ENCODE data around the gene TANK. TPM values are rescaled to one million over a fixed set of nuclear protein-coding genes. Genes with fewer than 3 reads are reported as not detected.

TANK gene
- total RNA-seq, 6 donors from 2014 or later = 41.9 to 214 (median 75.0) TPM

- no peaks in the 10 kb centered on the region for H3K9me3 ChIP-seq
Observed at GRCh38 chr2:161115205-161115604, 45.0 kb upstream of the TANK start.

DNA sequence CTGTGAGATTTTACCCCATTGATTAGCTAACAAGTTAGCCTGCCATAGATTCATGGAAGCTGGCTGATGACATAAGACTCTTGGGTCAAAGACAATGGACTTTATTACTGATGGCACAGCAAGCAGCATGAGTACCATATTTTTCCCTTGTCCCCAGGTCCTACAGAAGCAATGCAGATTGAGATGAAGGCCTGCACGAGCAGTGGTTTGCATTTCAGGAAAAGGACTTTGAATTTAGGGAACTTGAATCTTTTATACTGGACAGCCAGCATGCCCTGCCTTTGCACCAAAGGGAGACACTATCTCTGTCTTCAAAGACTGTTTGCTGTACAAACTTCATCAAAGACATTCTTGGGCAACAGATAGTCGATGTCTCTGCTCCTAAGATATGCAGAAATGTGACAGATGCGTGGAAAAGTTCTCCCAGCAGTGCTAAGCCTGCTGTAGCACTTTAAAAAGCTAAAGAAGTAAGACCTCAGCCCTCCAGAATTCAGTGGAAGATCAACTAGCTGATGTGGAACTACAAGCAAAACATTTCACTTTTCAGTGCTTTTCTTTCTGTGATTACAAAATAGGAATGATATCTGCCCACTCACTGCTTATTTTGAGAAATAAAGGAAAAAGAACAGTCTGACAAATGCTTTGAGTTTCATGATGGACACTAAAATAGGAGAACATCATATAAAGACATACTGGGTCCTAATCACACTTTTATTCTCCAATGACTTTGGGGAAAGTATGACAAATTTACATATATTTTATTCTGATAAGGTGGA lies 44.4 kb upstream of the TANK start:
- no peak for TF ChIP-seq EP300 (IDR thresholded peaks at IDR 0.05)
- no peak for TF ChIP-seq CTCF (IDR thresholded peaks at IDR 0.05)
- no peak for TF ChIP-seq POLR2AphosphoS5 (IDR thresholded peaks at IDR 0.05)
- no peaks in the 10 kb centered on the region for H3K4me1 ChIP-seq
- 60 to 68% methylated on average over 3 of the region's 3 CpGs for whole genome bisulfite sequencing, 2 donors
- no peak for ATAC-seq (ENCODE audit: low FRiP score in 2 of 2)
- no peaks in the 10 kb centered on the region for H3K27me3 ChIP-seq
- no peaks in the 10 kb centered on the region for H3K36me3 ChIP-seq
- DNase-seq = no peak
- no peak overlapping the region for H3K27ac ChIP-seq
- no peaks in the 10 kb centered on the region for H3K9me3 ChIP-seq
- H3K4me3 ChIP-seq = no peak overlapping the region

More at GRCh38 chr2:161115205-161115604, 45.0 kb upstream of the TANK start:
- no peaks in the 10 kb centered on the region for H3K27me3 ChIP-seq
- H3K36me3 ChIP-seq = no peaks in the 10 kb centered on the region
- H3K27ac ChIP-seq = no peak overlapping the region
- H3K4me1 ChIP-seq = no peaks in the 10 kb centered on the region
- TF ChIP-seq EP300 (IDR thresholded peaks at IDR 0.05) (no peak), CTCF (IDR thresholded peaks at IDR 0.05) (no peak), POLR2A (IDR thresholded peaks at IDR 0.05) (no peak), POLR2AphosphoS5 (IDR thresholded peaks at IDR 0.05) (no peak)
- DNase-seq (no peak), ATAC-seq (ENCODE audit: low FRiP score in 2 of 2) (no peak)
- 90 to 92% methylated on average over 2 of the region's 2 CpGs for WGBS, 2 donors
- H3K4me3 ChIP-seq = no peak overlapping the region

DNA sequence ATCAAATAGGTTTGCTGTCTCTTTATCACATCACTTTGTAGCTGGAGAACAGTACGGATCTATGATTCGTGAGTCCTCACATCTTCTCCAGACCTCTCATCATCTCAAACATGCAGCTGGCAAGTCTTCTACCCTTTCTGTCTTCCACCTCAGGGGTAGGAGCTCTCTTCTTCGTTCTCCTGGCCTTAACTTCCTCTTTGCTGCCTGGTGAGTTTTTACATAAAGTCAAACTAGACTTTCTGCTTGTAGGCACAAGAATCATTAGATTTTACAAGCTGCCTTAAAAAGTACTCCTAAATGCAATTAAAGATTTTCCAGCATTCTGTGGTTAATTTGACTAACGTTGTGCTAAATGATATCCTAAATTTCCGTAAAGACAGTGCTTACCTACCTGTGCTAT lies 43.7 kb upstream of the TANK start:
- WGBS, 2 donors = 83 to 86% methylated on average over 5 of the region's 5 CpGs
- ATAC-seq (ENCODE audit: low FRiP score in 2 of 2) = no peak
- TF ChIP-seq EP300 (IDR thresholded peaks at IDR 0.05) (no peak), CTCF (IDR thresholded peaks at IDR 0.05) (no peak), POLR2A (IDR thresholded peaks at IDR 0.05) (no peak), POLR2AphosphoS5 (IDR thresholded peaks at IDR 0.05) (no peak)

DNA sequence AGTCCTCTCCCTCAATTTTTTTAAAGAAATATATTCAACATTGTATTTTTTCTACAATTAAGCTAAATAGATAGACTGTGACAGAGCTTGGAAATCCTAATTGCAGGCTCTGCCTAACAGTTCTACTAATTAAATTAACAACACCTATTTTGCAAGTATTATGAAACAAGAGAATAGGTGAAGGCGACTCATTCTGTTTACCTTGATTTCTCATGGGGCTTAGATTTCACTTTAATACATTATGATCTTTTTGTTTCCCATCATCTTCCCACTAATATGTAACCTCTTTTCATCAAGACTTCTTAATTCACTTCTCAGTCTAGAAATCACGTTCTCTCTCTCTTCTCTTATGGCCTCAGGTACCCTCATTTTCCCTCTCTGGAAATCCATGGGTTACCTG lies 42.7 kb upstream of the TANK start:
- Histone ChIP-seq H3K9me3 (no peaks in the 10 kb centered on the region), H3K36me3 (no peaks in the 10 kb centered on the region), H3K27me3 (no peaks in the 10 kb centered on the region), H3K27ac (no peak overlapping the region), H3K4me3 (no peak overlapping the region), H3K4me1 (peaks cover 0 to 4% (median under 1%) of the 10 kb centered on the region in 4 donors)
- 95 to 100% methylated on average over 2 of the region's 2 CpGs for WGBS, 2 donors
- no peak for TF ChIP-seq CTCF (IDR thresholded peaks at IDR 0.05)
- TF ChIP-seq EP300 (IDR thresholded peaks at IDR 0.05) = no peak
- no peak for TF ChIP-seq POLR2AphosphoS5 (IDR thresholded peaks at IDR 0.05)
- TF ChIP-seq POLR2A (IDR thresholded peaks at IDR 0.05) = no peak
- ATAC-seq (ENCODE audit: low FRiP score in 2 of 2) (no peak), DNase-seq (no peak)

More for the DNA sequence above, 43.7 kb upstream of the TANK start:
- H3K9me3 ChIP-seq = no peaks in the 10 kb centered on the region
- H3K27ac ChIP-seq = no peak overlapping the region
- no peaks in the 10 kb centered on the region for H3K36me3 ChIP-seq
- H3K4me3 ChIP-seq = no peak overlapping the region
- no peaks in the 10 kb centered on the region for H3K27me3 ChIP-seq
- H3K4me1 ChIP-seq = no peaks in the 10 kb centered on the region
- DNase-seq = no peak

DNA sequence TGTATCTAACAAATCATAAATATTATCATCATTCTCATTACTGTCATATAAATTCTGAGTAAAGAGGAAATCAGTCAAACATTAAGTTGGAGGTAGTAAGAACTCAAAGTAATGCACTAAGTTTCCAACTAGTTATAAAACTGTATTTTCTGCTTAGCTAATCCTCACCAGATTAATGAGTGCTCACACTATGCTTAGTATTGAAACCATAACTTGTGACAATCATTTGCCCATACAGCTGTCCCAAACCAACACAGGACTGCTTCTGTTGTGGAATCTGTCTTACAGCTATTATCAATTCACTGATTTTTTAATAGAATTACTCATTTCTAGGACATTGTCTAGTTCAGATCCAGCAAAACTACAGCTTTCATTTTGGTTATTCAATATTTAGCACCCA lies 41.5 kb upstream of the TANK start:
- DNase-seq (no peak), ATAC-seq (ENCODE audit: low FRiP score in 2 of 2) (no peak)
- Histone ChIP-seq H3K4me3 (no peak overlapping the region), H3K4me1 (peaks cover 9 to 16% (median 11%) of the 10 kb centered on the region in 4 donors), H3K27ac (no peak overlapping the region), H3K27me3 (no peaks in the 10 kb centered on the region), H3K36me3 (no peaks in the 10 kb centered on the region), H3K9me3 (no peaks in the 10 kb centered on the region)
- TF ChIP-seq CTCF (IDR thresholded peaks at IDR 0.05) (no peak), POLR2A (IDR thresholded peaks at IDR 0.05) (no peak), POLR2AphosphoS5 (IDR thresholded peaks at IDR 0.05) (no peak), EP300 (IDR thresholded peaks at IDR 0.05) (no peak)
